HEK293 (cell line): Measurements from ENCODE around the gene GSPT1.

Source experiments
- CTCF ChIA-PET: fragments of 350-600 bp; formaldehyde crosslinking; extraction: SDS; loops from one replicate; lab custom pipeline; 2021; ENCODE audit warnings: antibody characterized with exemption; lab: Yijun Ruan, JAX
- POLR2A ChIA-PET: fragments of 300-600 bp; formaldehyde crosslinking; extraction: SDS; loops from one replicate; lab custom pipeline; 2020; ENCODE audit warnings: antibody characterized with exemption, inconsistent platforms; lab: Yijun Ruan, JAX
- H3K27ac ChIP-seq: fragments of 200-500 bp; sonication (Bioruptor generic); 2 replicates; pipeline ENCODE4 v1.5.1; 2014; ENCODE audit warnings: low read depth, low read length, control low read depth, inconsistent platforms; ENCODE audit errors: extremely low read depth
- H3K36me3 ChIP-seq, 2 experiments: fragments of 200-500 bp in 1 of 2; sonication (Bioruptor generic) in 1 of 2; 1 replicate in 1 of 2; 2 replicates in 1 of 2; pipeline ENCODE4 v1.5.1; 2014 to 2017; ENCODE audit warnings: inconsistent platforms in 2 of 2, low read length in 2 of 2; ENCODE audit not compliant: control insufficient read depth in 2 of 2, insufficient read depth in 1 of 2
- H3K4me1 ChIP-seq: fragments of 200-500 bp; sonication (Bioruptor generic); 2 replicates; pipeline ENCODE4 v1.5.1; 2014; ENCODE audit warnings: mild to moderate bottlenecking, low read length, inconsistent platforms; ENCODE audit not compliant: control insufficient read depth, insufficient read depth
- H3K4me3 ChIP-seq: 2 replicates; pipeline ENCODE4 v1.5.1; 2011; ENCODE audit warnings: low read depth, mild to moderate bottlenecking, control low read depth, low read length, moderate library complexity
- H3K9me3 ChIP-seq: fragments of 200-500 bp; sonication (Bioruptor generic); 2 replicates; pipeline ENCODE4 v1.5.1; 2014; ENCODE audit warnings: low read depth, low read length, inconsistent platforms; ENCODE audit not compliant: control insufficient read depth, insufficient read depth
- GLI4 ChIP-seq: fragments of 450-650 bp; formaldehyde crosslinking; IDR thresholded peaks from 2 replicates; pipeline ENCODE4 v1.5.1; 2016; ENCODE audit warnings: missing biosample characterization, missing genetic modification characterization
- GLIS1 ChIP-seq: fragments of 450-650 bp; formaldehyde crosslinking; IDR thresholded peaks from 2 replicates; pipeline ENCODE4 v1.5.1; 2016; ENCODE audit warnings: missing biosample characterization, missing genetic modification characterization
- KLF7 ChIP-seq: fragments of 450-650 bp; formaldehyde crosslinking; IDR thresholded peaks from 2 replicates; pipeline ENCODE4 v1.5.1; 2016; ENCODE audit warnings: missing biosample characterization, missing genetic modification characterization, borderline replicate concordance
- OSR2 ChIP-seq: fragments of 450-650 bp; formaldehyde crosslinking; IDR thresholded peaks from 2 replicates; pipeline ENCODE4 v1.5.1; 2016; ENCODE audit warnings: missing biosample characterization, missing genetic modification characterization
- ZNF16 ChIP-seq: fragments of 450-650 bp; formaldehyde crosslinking; IDR thresholded peaks from 2 replicates; pipeline ENCODE4 v1.5.1; 2016; ENCODE audit warnings: low read depth, missing biosample characterization, missing genetic modification characterization
- ZNF223 ChIP-seq: fragments of 450-650 bp; formaldehyde crosslinking; IDR thresholded peaks from 2 replicates; pipeline ENCODE4 v1.5.1; 2016; ENCODE audit warnings: missing biosample characterization, missing genetic modification characterization
- ZNF292 ChIP-seq: fragments of 450-650 bp; formaldehyde crosslinking; IDR thresholded peaks from 2 replicates; pipeline ENCODE4 v1.5.1; 2016; ENCODE audit warnings: low read depth, missing biosample characterization, missing genetic modification characterization, borderline replicate concordance
- ZNF324 ChIP-seq: fragments of 450-650 bp; formaldehyde crosslinking; IDR thresholded peaks from 2 replicates; pipeline ENCODE4 v1.5.1; 2016; ENCODE audit warnings: missing biosample characterization, missing genetic modification characterization
- ZNF529 ChIP-seq: fragments of 450-650 bp; formaldehyde crosslinking; IDR thresholded peaks from 2 replicates; pipeline ENCODE4 v1.5.1; 2017; ENCODE audit warnings: missing genetic modification characterization, missing biosample characterization; ENCODE audit not compliant: insufficient replicate concordance
- ZNF544 ChIP-seq: fragments of 450-650 bp; formaldehyde crosslinking; IDR thresholded peaks from 2 replicates; pipeline ENCODE4 v1.5.0; 2017; ENCODE audit warnings: missing biosample characterization, missing genetic modification characterization
- ZNF561 ChIP-seq: fragments of 450-650 bp; IDR thresholded peaks from 2 replicates; pipeline ENCODE4 v1.5.1; 2018; ENCODE audit warnings: missing biosample characterization, missing genetic modification characterization, borderline replicate concordance
- ZNF701 ChIP-seq: fragments of 450-650 bp; formaldehyde crosslinking; IDR thresholded peaks from 2 replicates; pipeline ENCODE4 v1.5.1; 2016; ENCODE audit warnings: missing biosample characterization, missing genetic modification characterization
- ZNF785 ChIP-seq: fragments of 450-650 bp; formaldehyde crosslinking; IDR thresholded peaks from 2 replicates; pipeline ENCODE4 v1.5.1; 2016; ENCODE audit warnings: missing biosample characterization, missing genetic modification characterization
- TF ChIP-seq, protein P1 (sequence below): fragments of 450-650 bp; formaldehyde crosslinking; optimal IDR thresholded peaks from 2 replicates; pipeline ENCODE3; 2016; ENCODE audit warnings: missing biosample characterization, mild to moderate bottlenecking, missing genetic modification characterization
- TF ChIP-seq, protein P2 (sequence below): fragments of 450-650 bp; formaldehyde crosslinking; IDR thresholded peaks from 2 replicates; pipeline ENCODE4 v1.5.1; 2016; ENCODE audit warnings: missing biosample characterization, missing genetic modification characterization
- TF ChIP-seq, protein P3 (sequence below): fragments of 450-650 bp; formaldehyde crosslinking; IDR thresholded peaks from 2 replicates; pipeline ENCODE4 v1.5.1; 2016; ENCODE audit warnings: missing biosample characterization, missing genetic modification characterization
- TF ChIP-seq, protein P4 (sequence below): fragments of 450-650 bp; formaldehyde crosslinking; IDR thresholded peaks from 2 replicates; pipeline ENCODE4 v1.5.1; 2016; ENCODE audit warnings: missing biosample characterization, missing genetic modification characterization
- TF ChIP-seq, protein P5 (sequence below): fragments of 450-650 bp; formaldehyde crosslinking; IDR thresholded peaks from 2 replicates; pipeline ENCODE4 v1.5.1; 2016; ENCODE audit warnings: missing biosample characterization, missing genetic modification characterization
- TF ChIP-seq, protein P6 (sequence below): fragments of 450-650 bp; formaldehyde crosslinking; IDR thresholded peaks from 2 replicates; pipeline ENCODE4 v1.5.1; 2016; ENCODE audit warnings: missing biosample characterization, missing genetic modification characterization, low read depth
- TF ChIP-seq, protein P7 (sequence below): fragments of 450-650 bp; formaldehyde crosslinking; IDR thresholded peaks from 2 replicates; pipeline ENCODE4 v1.5.1; 2016; ENCODE audit warnings: missing biosample characterization, missing genetic modification characterization, borderline replicate concordance

The GSPT1 gene

DNA sequence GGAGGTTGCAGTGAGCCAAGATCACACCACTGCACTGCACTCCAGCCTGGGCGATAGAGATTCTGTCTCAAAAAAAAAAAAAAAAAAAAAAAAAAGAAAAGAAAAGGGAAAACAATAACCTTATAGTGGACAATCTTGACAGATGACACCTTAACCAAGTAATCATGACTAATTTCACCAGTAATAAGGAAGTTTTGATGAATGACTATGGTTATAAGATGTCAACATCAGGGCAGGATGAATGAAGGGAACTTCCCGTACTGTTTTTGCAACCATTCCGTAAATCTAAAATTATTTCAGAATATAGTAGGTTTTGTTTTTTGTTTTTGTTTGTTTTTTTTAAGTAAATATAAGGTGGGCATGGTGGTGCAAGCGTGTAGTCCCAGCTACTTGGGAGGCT lies 23.0 kb downstream of the GSPT1 start:
- Histone ChIP-seq H3K4me1 (peaks cover 3% of the 10 kb centered on the region; the same call in 1 of the 2 replicates), H3K4me3 (no peak overlapping the region), H3K27ac (no peak overlapping the region), H3K36me3 (peaks cover 53 to 72% of the 10 kb centered on the region in 2 experiments), H3K9me3 (no peaks in the 10 kb centered on the region)
- TF ChIP-seq ZNF785 (tag by site-specific recombination) (no peak), ZNF16 (tag by site-specific recombination) (no peak), GLIS1 (no peak), ZNF561 (no peak), ZNF324 (tag by site-specific recombination) (no peak), ZNF529 (tag by site-specific recombination) (no peak), ZNF292 (tag by site-specific recombination) (no peak)
- TF ChIP-seq, protein P1, sequence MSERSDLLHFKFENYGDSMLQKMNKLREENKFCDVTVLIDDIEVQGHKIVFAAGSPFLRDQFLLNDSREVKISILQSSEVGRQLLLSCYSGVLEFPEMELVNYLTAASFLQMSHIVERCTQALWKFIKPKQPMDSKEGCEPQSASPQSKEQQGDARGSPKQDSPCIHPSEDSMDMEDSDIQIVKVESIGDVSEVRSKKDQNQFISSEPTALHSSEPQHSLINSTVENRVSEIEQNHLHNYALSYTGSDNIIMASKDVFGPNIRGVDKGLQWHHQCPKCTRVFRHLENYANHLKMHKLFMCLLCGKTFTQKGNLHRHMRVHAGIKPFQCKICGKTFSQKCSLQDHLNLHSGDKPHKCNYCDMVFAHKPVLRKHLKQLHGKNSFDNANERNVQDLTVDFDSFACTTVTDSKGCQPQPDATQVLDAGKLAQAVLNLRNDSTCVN = no peak
- TF ChIP-seq, protein P2, sequence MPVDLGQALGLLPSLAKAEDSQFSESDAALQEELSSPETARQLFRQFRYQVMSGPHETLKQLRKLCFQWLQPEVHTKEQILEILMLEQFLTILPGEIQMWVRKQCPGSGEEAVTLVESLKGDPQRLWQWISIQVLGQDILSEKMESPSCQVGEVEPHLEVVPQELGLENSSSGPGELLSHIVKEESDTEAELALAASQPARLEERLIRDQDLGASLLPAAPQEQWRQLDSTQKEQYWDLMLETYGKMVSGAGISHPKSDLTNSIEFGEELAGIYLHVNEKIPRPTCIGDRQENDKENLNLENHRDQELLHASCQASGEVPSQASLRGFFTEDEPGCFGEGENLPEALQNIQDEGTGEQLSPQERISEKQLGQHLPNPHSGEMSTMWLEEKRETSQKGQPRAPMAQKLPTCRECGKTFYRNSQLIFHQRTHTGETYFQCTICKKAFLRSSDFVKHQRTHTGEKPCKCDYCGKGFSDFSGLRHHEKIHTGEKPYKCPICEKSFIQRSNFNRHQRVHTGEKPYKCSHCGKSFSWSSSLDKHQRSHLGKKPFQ (tag by site-specific recombination) = no peak
- TF ChIP-seq, protein P3, sequence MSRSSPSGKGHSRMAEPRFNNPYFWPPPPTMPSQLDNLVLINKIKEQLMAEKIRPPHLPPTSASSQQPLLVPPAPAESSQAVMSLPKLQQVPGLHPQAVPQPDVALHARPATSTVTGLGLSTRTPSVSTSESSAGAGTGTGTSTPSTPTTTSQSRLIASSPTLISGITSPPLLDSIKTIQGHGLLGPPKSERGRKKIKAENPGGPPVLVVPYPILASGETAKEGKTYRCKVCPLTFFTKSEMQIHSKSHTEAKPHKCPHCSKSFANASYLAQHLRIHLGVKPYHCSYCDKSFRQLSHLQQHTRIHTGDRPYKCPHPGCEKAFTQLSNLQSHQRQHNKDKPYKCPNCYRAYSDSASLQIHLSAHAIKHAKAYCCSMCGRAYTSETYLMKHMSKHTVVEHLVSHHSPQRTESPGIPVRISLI (tag by site-specific recombination) = no peak
- CTCF ChIA-PET = no interaction called here
- POLR2A ChIA-PET = no interaction called here

DNA sequence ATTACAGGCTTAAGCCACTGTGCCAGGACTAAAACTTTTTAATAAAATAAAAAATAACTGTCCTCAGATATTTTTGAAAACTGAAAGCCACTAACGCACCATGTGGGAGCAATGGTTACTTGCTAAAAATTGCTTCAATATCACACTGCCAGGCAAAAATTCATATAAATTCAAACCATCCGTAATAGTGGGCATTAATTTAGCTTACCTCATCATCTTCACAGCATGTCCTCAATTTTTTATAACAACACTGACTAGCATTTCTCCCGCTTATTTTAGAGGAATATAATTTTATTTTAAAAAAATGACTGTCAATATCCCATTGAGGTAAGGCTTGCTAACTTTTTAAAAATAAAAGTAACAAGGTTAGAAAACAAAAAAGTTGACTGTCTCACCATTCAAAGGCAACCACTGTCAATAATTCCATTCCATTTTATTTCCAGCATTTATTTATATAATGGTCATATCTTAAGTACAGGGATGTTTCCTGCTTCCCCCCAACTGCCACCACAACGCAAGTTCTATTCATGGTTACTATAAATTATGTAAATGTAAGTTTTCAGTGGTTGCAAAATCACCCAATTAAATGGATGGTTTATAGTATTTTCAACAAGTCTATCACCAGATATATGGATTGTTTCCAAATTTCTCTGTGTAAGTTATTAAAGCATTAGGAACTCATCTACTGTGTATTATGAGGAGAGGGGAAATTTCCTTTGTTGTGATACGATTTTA lies 25.4 kb downstream of the GSPT1 start:
- CTCF ChIA-PET = no interaction called here
- Histone ChIP-seq H3K36me3 (peaks cover 57 to 80% of the 10 kb centered on the region in 2 experiments), H3K4me3 (no peak overlapping the region), H3K4me1 (no peaks in the 10 kb centered on the region), H3K9me3 (no peaks in the 10 kb centered on the region), H3K27ac (no peak overlapping the region)
- POLR2A ChIA-PET = no interaction called here
- TF ChIP-seq, protein P4, sequence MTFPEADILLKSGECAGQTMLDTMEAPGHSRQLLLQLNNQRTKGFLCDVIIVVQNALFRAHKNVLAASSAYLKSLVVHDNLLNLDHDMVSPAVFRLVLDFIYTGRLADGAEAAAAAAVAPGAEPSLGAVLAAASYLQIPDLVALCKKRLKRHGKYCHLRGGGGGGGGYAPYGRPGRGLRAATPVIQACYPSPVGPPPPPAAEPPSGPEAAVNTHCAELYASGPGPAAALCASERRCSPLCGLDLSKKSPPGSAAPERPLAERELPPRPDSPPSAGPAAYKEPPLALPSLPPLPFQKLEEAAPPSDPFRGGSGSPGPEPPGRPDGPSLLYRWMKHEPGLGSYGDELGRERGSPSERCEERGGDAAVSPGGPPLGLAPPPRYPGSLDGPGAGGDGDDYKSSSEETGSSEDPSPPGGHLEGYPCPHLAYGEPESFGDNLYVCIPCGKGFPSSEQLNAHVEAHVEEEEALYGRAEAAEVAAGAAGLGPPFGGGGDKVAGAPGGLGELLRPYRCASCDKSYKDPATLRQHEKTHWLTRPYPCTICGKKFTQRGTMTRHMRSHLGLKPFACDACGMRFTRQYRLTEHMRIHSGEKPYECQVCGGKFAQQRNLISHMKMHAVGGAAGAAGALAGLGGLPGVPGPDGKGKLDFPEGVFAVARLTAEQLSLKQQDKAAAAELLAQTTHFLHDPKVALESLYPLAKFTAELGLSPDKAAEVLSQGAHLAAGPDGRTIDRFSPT (tag by site-specific recombination) = no peak
- TF ChIP-seq, protein P5, sequence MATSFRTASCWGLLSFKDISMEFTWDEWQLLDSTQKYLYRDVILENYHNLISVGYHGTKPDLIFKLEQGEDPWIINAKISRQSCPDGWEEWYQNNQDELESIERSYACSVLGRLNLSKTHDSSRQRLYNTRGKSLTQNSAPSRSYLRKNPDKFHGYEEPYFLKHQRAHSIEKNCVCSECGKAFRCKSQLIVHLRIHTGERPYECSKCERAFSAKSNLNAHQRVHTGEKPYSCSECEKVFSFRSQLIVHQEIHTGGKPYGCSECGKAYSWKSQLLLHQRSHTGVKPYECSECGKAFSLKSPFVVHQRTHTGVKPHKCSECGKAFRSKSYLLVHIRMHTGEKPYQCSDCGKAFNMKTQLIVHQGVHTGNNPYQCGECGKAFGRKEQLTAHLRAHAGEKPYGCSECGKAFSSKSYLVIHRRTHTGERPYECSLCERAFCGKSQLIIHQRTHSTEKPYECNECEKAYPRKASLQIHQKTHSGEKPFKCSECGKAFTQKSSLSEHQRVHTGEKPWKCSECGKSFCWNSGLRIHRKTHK (tag by site-specific recombination) = no peak
- TF ChIP-seq ZNF544 (no peak), KLF7 (tag by site-specific recombination) (no peak), ZNF223 (tag by site-specific recombination) (no peak), GLI4 (tag by site-specific recombination) (no peak), OSR2 (tag by site-specific recombination) (no peak), ZNF701 (tag by site-specific recombination) (no peak)
- TF ChIP-seq, protein P6, sequence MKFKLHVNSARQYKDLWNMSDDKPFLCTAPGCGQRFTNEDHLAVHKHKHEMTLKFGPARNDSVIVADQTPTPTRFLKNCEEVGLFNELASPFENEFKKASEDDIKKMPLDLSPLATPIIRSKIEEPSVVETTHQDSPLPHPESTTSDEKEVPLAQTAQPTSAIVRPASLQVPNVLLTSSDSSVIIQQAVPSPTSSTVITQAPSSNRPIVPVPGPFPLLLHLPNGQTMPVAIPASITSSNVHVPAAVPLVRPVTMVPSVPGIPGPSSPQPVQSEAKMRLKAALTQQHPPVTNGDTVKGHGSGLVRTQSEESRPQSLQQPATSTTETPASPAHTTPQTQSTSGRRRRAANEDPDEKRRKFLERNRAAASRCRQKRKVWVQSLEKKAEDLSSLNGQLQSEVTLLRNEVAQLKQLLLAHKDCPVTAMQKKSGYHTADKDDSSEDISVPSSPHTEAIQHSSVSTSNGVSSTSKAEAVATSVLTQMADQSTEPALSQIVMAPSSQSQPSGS = no peak
- TF ChIP-seq, protein P7, sequence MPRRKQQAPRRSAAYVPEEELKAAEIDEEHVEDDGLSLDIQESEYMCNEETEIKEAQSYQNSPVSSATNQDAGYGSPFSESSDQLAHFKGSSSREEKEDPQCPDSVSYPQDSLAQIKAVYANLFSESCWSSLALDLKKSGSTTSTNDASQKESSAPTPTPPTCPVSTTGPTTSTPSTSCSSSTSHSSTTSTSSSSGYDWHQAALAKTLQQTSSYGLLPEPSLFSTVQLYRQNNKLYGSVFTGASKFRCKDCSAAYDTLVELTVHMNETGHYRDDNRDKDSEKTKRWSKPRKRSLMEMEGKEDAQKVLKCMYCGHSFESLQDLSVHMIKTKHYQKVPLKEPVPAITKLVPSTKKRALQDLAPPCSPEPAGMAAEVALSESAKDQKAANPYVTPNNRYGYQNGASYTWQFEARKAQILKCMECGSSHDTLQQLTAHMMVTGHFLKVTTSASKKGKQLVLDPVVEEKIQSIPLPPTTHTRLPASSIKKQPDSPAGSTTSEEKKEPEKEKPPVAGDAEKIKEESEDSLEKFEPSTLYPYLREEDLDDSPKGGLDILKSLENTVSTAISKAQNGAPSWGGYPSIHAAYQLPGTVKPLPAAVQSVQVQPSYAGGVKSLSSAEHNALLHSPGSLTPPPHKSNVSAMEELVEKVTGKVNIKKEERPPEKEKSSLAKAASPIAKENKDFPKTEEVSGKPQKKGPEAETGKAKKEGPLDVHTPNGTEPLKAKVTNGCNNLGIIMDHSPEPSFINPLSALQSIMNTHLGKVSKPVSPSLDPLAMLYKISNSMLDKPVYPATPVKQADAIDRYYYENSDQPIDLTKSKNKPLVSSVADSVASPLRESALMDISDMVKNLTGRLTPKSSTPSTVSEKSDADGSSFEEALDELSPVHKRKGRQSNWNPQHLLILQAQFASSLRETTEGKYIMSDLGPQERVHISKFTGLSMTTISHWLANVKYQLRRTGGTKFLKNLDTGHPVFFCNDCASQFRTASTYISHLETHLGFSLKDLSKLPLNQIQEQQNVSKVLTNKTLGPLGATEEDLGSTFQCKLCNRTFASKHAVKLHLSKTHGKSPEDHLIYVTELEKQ (tag by site-specific recombination) = no peak
